Fibroblast of skin of right quadriceps (primary cell): ENCODE results near the gene GNAZ.
"Not testable (repeated sequence)": the region's sequence is repeated elsewhere in the genome, so short reads cannot be mapped to it uniquely, and the experiment has no call there.

Experiments
- DNase-seq: peaks from one replicate; pipeline ENCODE4 v3.0.0-alpha.2; 2013

Gene GNAZ

DNA sequence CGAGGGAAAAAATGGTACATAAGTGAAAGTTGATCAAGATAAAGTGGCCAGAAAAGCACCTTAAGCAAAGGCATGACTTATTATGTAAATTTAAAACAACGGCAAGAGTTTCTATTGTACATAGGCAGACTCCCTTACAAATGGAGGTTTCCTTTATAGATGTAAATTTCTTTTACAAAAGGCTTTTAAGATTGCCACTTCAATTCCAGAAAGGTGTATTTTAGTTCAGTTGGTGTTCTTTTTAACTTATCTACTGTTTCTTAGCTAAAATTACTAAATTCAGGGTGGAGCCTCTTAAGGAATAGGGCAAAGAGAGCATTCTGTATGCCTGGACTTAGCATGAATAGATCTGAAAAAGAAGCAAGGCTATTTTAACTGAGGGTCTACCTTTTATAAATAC is 24.9 kb upstream of the GNAZ start:
- no peak for DNase-seq

DNA sequence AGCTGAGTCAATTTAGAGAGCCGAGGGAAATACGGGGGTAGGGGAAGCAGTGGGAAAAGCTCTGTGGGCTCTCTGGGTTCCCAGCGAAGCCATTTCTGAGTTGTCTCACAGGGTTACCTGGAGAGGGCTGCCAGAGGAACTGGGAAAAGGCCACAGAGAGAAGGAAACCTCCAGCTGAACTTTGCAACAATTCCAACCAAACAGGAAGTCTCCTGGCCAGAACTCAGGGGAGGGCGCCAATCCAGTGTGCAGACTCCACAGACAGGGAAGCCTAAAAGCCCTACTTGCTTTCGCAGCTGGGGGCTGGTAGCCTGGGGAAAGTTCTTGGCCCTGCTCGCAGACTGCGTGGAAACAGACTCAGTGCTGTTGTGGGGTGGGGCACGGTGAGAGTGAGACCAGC is 23.1 kb upstream of the GNAZ start:
- no peak for DNase-seq

DNA sequence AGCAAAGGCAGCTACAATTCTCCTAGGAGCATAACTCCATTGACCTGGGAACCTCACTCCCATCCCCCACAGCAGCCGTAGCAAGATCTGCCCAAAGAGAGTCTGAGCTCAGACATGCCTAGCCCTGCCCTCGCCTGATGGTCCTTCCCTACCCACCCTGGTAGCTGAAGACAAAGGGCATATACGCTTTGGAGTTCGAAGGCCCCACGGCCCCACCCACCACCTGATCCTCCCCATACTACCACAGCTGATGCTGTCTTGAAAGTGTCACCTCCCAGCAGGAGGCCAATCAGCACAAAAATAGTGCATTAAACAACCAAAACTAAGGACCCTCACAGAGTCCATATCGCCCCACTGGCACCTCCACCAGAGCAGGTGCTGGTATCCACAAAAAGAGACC is 22.6 kb upstream of the GNAZ start:
- no peak for DNase-seq

DNA sequence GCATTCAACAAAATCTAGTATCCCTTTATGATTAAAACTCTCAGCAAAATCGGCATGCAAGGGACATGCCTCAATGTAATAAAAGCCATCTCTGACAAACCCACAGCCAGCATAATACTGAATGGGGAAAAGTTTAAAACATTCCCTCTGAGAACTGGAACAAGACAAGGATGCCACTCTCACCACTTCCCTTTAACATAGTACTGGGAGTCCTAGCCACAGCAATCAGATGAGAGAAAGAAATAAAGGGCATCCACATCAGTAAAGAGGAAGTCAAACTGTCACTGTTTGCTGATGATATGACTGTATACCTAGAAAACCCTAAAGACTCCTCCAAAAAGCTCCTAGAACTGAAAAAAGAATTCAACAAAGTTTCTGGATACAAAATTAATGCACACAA is 19.8 kb upstream of the GNAZ start:
- DNase-seq = not testable (repeated sequence)

DNA sequence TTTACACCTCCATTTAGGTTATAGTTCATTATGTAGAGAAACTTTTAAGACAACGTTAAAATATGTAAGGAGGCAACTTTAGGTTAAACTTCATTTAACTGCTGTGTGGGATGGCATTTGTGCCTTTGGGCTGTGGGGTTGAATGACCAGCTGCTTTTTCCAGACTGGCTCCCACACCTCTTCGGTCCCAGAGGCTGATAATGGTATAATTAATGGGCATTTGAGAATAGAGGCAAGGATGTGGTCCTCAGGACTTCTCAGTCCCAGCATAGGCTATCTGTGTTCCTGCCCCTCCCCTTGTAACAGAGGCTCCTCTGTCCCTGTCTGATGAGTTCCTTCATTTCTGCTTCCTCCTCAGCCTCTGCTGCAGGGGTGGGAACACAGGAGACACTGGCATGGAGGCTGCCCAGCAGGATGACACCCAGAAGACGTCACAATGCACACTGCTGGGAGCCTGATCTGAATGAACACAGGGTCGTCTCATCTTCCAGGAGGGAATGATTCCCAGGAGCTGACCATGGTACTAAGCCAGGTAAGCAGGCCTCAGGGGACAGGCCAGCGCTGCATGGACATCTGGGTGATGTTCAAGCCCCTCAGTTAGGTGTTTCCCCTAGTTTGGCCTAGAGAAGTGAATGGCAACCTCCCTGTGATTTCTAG is 17.1 kb upstream of the GNAZ start:
- DNase-seq = no peak

DNA sequence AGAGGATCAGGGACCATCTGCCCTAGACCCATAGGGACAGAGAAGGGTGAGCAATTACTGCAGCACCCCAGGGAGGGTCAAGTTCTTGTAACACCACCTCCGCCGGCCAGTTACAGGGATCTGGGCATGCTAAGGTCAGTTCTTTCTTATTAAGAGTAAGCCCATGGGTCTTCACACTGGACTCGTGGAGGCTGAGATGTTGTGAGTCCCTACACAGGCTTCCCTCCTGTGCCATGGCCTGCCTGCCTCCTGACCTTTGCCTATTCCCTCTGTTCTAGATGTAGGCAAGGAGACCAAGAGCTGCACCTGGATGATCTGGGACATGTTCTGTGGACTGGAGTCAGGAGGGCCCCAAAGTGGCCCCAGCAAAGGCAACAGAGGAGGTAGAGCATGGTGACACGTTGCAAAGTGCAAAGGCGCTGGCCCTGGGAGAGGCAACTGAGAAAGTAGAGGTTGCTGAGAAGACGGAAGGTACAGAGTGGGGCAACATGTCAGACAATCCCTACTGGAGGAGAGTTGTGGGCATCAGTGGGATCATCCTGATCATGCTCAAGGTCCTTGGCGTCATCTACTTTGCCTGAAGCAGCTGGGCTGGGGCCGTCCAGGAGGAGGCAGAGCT is 16.3 kb upstream of the GNAZ start:
- DNase-seq = no peak

DNA sequence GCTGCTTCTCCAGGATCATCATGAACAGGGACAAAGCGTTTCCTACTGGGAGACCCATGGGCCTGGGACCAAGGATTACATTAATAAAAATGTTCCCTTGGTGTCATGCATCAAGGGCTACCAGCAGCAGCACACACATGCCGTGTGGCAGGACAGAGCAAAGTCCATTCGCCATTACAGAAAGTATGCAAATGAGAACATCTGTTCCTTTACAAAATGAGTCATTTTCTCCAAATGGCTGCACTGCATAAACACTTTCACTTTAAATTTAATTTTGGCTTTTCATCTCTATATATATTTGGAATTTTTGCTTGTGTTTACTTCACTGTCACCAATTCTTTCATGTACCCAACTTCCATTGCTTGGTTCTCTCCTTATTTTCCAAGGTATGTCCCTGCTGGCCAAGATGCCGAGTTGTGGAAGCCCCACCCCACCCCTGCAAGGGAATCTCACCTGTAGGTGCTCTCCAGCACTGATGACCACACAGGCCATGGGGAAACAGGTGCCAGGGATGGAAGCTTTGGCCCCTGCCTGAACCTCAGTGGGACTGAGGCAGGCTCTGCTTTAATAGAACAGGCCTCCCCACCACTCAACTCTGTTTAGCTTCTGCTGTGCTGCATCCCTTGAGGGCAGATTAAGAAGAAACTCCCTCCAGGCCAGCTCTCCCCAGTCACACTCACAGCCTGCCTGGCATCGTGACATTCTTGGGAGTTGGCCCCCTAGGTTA is 15.6 kb upstream of the GNAZ start:
- no peak for DNase-seq

DNA sequence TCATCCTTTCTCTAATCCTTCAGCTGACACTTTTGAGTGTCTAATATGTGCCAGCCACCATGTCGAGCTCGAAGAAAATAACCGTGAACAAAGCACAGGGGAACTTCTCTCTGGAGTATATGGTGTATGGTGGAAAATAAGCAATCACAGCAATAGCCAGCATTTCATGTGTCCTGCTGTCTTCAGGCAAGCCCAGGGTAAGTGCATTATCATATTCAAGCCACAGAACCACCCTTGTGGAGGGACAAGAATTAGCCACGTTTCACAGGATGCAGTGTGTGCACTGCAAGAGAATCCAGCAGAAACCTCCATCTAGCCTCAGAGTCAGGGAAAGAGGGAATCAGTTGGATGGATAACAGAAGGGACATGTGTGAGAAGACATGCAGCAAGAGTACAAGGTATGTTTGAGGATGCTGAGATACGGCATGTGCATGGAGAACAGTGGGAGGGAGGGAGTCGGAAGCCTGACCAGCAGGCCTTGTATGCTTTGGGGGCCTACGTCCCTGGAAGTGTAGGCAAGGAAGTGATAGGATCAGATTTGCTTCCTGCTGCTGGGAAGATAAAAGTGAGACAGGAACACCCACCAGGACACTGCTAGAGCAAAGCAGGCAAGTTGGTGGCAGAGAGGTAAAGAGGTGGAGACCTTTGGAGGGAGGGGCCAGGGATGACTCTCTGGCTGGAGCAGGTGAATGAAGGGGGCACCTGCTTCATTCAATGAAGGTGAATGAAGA is 14.7 kb upstream of the GNAZ start:
- DNase-seq = no peak

DNA sequence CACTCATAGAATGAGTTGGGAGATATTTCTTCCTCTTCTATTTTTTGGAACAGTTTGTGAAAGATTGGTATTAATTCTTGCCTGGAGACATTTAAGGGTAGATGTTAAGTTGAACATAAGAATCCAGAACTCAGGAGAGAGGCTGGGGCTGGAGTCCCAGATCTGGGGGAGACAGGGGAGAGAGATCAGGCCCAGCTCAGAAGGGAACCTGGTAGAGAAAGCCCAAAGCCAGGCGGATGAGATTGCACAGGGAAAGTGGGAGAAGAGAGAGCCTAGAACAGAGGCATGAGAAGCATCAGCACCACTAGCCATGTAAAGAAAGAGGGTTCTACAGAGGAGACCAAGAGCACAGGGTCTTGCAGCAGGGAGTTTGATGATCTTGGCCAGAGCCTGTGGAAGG is 13.0 kb upstream of the GNAZ start:
- DNase-seq = no peak

DNA sequence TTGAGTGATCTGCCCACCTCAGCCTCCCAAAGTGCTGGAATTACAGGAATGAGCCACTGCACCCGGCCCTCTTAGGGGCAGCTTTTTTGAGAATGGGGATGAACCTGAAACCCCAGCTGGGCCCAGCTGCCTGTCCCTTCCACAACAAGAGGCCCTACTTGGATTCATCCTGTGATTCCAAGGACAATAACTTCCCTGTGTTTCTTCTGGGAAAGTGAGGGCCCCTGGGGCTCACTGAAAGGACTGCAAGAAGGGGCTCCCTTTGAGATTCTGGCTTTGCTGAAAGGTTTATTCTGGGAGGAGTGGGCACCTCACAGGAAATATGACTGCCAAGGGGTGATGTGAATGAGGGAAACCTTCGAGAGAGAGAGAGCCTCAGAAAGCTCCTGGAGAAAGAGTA is 12.3 kb upstream of the GNAZ start:
- no peak for DNase-seq

DNA sequence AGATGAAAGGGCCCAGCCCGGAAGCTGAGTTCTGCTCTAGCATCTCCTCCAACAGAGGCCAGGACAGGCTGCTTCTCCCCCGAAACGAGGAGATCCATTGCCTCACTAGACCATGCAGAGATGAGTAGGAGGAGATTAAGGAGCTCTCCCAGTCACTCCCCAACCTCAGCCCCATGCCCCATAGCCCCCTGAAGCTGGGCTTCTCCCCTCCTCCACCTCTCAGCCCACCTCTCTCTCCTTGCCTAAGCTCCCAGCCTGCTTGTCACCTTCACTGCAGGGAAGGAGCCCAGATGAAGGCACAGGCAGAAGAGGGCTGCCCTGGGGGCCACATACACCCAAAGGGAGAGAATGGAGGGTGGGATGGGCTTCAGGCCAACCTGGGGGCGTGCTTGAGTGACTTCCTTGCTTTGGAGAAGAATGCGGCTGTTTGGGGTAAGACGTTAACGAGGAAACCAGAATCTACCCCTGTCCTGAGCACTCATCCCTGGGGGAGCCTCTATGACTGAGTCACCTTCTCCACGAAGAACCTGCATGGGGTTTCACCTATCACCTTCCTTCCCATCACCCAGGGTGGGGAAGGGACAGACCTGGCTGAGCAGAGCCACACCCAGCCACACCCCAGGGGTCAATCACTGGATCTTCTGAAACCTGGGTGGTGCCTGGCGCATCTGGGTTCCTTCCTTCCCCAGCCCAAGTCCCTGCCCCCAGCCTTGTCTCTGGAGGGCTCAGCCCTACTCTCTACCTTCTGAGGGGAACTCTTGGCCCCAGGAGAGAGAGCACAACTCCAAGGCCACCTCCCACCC is 11.6 kb upstream of the GNAZ start:
- DNase-seq = no peak

DNA sequence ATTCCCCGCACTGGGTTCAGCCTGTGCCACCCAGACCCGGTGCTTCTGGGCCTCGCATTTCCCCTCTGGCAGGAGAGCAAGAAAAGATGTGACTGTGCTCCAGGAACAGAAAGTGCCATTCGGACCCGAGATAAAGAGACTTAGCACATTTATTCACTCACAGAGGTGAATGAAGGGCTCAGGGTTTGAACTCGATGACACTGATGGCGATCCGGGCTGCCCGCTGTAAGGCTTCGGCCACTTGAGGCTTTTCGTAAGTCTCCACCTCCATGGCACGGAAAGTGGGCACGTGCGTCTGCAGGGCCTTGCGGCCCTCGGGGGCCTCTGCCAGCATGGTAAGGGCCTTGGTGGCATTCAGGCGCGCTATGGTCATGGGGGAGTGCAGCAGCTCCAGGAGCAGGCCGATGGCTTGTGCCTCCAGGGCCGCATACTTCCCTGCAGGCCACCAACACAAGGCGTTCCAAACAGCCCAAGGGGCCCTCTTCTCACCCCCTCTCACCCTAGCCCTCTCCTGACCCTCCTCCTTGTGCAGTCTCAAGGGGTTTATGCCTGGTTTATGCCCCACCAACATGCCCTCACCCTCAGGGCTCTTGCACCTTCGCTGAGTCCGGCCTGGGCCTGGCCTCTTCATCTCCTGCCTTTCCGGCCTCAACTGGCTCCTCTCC is 10.9 kb upstream of the GNAZ start:
- DNase-seq = no peak

DNA sequence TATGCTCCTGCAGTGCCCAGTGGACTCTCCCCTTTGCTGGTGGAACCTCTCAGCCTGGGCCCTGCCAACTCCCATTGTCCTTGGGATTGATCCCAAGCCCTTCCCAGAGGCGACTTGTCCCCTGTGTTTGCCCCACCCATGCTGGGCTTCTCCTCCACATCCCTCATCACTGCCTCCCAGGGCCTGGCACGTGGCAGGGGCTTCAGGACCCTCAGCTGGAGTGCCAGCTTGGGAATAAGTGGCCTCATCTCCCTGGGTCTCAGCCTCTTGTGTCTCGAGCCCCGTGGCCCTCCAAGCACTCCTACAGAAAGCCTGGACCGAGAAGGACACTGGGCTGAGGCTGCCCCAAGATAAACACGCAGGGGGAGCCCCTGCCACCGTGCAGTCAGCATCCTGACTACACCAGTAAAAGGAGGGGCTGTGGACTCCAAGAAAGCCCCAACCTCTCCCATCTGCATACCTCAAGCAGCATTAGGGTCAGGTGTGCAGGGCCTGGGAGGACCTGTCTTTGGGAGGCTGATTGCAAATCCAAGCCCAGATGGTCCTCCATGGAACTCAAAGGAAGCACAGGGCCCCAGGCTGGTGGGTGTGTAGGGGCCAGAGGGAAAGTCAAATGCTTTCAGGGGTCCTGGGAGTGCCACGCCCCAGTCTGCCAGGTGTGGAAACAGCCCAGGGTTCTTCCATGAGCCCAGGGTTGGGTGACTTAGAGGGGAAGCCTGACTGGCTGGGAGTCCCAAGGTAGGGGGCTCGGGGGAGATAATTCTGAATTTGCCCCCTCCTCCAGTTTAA is 9.5 kb upstream of the GNAZ start:
- no peak for DNase-seq

DNA sequence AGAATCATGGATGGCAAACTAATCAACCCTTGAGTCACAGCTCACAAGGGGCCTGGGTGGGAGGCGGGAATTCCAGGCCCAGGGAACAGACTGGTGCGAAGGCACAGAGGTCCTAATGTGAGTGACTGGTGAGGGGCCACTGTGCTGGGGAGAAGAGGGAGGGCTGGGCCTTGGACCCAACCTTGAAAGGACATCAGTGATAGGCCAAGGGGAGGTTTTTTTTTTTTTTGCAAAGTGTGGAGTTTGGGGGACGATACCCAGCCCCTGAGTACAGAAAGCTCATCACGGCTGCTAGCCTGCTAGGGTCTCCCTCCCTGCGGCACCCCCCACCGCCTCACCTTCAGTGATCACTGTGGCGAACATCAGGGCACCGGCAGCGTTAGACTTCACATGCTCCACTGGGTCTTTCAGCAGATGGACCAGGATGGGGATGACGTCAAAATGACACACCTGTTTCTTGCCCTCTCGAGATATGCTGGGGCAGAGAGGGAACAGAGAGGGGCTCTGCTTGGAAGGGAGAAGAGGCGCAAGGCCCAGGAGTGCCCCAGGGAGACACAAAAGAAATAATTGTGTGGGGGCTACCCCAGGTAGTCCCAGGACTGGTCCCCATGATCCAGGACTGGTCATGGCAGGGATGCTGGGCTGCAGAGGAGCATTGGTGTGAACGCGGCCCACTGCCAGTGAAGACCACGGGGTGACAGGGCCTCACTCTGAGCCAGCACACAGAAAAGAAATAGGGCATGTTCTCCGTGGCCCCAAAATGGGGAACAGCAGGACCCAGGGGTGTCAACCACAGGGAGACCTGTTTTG is 8.6 kb upstream of the GNAZ start:
- DNase-seq = no peak

DNA sequence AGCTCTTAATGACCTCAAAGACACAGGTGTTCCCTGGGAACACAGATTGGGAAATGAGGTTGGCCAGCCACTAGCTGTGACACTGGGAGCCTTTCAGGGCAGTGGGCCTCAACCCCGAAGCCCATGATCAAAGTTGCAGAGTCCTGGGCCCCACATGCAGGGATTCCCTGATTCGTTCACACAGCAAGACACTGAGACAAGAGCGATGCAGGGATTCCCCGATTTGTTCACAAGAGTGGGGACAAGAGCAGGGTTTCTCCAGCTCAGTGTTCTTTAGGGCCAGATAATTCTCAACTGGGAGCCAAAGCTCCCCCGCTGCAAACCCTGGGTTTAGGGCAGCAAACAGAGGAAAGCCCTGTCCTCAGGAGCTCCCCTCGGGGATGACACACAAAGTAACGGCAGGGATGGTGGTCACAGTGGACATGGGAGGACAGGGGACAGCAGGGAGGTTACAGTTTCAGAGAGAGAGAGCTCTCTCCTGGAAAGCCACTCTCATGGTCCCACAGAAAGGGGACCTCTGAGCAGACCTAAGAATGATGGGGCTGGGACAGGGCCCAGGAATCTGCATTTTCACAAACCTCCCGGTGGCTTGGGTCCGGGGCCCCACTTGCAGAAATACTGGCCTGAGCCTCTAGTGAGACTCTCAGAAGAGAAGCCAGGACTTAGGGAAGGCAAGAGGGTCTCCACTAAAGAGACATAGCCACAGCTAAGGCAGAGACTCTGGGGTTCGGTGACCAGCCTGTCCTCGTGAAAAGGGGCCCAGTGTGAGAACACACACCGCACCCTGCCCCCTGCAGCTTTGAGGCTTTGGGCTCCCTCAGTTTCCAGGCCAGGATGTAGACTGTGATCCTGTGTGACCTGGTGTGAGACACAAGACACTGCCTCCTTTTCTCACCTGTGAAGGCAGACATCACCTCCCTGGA is 7.4 kb upstream of the GNAZ start:
- DNase-seq = no peak

DNA sequence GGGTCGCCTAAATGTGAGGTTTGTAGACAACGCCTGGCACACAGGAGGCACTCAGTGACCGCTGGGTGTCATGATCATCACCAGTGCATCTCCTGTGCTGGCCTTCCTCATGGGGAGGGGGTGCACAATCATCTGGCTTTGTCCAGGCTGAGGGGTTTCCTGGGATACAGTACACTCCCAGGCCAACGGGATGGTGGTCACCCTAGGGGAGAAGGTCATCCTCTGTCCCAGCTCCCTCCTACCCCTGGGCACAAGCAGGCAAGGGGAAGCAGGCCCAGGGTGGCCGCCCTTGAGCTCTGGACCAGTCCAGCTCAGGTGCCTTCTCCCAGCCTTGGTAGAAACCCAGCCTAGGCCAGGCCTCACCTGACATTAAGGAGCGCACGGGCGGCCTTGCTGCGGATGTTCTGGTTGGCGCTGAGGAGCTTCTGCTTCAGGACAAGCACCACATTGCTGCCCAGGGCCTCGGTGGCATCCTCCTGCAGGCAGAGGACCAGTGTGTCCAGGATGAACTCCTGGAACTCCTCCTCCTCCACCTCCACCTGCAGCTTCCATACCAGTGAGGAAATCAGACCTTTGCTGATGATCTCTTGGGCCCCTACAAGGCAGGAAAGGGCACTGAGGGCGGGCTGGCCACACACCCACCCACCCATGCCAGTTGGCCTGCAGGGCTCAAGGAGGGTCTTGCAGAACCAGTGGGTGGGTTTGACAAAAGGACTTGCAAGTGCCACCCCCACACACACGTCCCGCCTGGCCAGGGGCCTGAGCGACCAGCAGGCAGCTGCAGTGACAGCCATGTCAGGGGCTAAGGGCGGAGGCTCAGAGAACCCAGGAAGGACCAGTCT is 6.6 kb upstream of the GNAZ start:
- DNase-seq = no peak

DNA sequence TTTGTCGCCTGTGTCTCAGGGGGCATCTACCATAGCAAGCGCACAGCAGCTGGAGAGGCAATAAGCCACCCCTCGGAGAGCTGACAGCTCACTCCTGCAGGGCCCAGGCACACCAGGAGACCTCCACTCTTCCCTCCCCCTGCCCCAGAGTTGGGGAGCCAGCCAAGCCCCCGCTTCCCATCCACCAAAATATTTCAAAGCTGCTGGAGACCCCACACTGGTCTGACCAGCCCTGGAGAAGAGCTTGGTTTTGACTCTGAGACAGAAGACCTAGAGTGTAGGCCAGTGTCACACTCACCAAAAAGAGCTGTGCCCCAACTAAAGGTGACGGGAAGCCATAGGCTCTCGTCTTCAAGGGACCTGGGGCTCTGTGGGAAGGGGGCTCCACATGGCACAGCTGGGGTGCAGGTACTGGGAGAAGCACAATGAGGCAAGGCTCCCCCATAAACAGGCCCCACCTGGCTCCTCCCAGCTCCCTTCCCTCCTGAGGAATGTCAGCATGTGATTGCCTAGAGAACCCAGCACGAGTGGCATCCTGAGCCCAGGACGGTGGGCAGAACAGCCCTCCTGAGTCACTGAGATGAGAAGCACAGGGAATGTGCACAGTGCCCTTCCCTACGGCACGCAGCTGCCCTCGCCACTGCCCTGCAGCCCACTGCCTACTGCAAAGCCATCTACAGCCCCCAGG is 5.8 kb upstream of the GNAZ start:
- no peak for DNase-seq

DNA sequence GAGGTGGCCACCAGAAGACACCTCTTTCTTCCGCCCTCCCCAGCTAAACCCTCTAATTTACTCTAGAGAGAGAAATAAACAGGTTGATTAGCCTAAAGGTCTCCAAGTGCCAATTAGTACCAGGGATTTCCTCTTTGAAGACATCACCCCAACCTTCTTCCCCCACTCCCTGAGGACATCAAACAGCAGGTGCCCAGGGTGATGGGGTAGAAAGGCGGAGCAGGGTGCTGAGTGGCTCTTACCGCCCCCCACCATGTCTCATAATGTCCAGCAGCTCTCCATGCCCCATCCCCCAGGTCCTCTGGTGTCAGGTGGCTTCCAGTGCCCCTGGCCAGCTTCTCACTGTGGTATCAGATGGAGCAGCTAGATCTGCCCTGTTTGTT is 5.3 kb upstream of the GNAZ start:
- no peak for DNase-seq
